Neutrophil (primary cell): ENCODE measurements around the gene CISD3.

Experiments used
- H3K27ac ChIP-seq: fragments of 200-600 bp; sonication (generic); 2 replicates; pipeline ENCODE4 v1.5.1; 2016; ENCODE audit warnings: mild to moderate bottlenecking, moderate library complexity
- H3K27me3 ChIP-seq: fragments of 200-600 bp; sonication (generic); 2 replicates; pipeline ENCODE4 v1.6.0; 2016; ENCODE audit warnings: mild to moderate bottlenecking
- H3K36me3 ChIP-seq: fragments of 200-600 bp; sonication (generic); 2 replicates; pipeline ENCODE4 v1.5.1; 2017
- H3K4me1 ChIP-seq, 2 experiments: fragments of 200-600 bp in 1 of 2; sonication (generic) in 1 of 2; 1 replicate in 1 of 2; 2 replicates in 1 of 2; pipeline versions ENCODE4 v1.5.1 to v1.6.1; 2013 to 2016; ENCODE audit warnings: low read depth in 1 of 2, low read length in 1 of 2, mild to moderate bottlenecking in 1 of 2, moderate library complexity in 1 of 2; ENCODE audit not compliant: control insufficient read depth in 1 of 2, insufficient read depth in 1 of 2
- H3K4me3 ChIP-seq, 2 experiments: fragments of 200-600 bp in 1 of 2; sonication (generic) in 1 of 2; 1 replicate in 1 of 2; 2 replicates in 1 of 2; pipeline ENCODE4 v1.5.1; 2013 to 2016; ENCODE audit warnings: low read depth in 1 of 2, low read length in 1 of 2, mild to moderate bottlenecking in 1 of 2, moderate library complexity in 1 of 2
- H3K9me3 ChIP-seq: fragments of 200-600 bp; sonication (generic); 2 replicates; pipeline ENCODE4 v1.5.1; 2016
- TF ChIP-seq, protein P1 (sequence below): fragments of 200-600 bp; sonication (generic); IDR thresholded peaks from 2 replicates; pipeline ENCODE4 v1.5.1; 2016; ENCODE audit warnings: antibody characterized with exemption

The CISD3 gene

GRCh38 chr17:38748892-38749222 lies 18.7 kb downstream of the CISD3 start:
- Histone ChIP-seq H3K27ac (no peak overlapping the region), H3K9me3 (no peaks in the 10 kb centered on the region), H3K4me3 (peak overlapping the region; percentile 41 to 64), H3K36me3 (peaks cover 7% of the 10 kb centered on the region), H3K4me1 (peaks cover 56 to 66% of the 10 kb centered on the region in 2 experiments), H3K27me3 (peaks cover 81% of the 10 kb centered on the region)
- TF ChIP-seq, protein P1, sequence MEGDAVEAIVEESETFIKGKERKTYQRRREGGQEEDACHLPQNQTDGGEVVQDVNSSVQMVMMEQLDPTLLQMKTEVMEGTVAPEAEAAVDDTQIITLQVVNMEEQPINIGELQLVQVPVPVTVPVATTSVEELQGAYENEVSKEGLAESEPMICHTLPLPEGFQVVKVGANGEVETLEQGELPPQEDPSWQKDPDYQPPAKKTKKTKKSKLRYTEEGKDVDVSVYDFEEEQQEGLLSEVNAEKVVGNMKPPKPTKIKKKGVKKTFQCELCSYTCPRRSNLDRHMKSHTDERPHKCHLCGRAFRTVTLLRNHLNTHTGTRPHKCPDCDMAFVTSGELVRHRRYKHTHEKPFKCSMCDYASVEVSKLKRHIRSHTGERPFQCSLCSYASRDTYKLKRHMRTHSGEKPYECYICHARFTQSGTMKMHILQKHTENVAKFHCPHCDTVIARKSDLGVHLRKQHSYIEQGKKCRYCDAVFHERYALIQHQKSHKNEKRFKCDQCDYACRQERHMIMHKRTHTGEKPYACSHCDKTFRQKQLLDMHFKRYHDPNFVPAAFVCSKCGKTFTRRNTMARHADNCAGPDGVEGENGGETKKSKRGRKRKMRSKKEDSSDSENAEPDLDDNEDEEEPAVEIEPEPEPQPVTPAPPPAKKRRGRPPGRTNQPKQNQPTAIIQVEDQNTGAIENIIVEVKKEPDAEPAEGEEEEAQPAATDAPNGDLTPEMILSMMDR, result no peak

DNA sequence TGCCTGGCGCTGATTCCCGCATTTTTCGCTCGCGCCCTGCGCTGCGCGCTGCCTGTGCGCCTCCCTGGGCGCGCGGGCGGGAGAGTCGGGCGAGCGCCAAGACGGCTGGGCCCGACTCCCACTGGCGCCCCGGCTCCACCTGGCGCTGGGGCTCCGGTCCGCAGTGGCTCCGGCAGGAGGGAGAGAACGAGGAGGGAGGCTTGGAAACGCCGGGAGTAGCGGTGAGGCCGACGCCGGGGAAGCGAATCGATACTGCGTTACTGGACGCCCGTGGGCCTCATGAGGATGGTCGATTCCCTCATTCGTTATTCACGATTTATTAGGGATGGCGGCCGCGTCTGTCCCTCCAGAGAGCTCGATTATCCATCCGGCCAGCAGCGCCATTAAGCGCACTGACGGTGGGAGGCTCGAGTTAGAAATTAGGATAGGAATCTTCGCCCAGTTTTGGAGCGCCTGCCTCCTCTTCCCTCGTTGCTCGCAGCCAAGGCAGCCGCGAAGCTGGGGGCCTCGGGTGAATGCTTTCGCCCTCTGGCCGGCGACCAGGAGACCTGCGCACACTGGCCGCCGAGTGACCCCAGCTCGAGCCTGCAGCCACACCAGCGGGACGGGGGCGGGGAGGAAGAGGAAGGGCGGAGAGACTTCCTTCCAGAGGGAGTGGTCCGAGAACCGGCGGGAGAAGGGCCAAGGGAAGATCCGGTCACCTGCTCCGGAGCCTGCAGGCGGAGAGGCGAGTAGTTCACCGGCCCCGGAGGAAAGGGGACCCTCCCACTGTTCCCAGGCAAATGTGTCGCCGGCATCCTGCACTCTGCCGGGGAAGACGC lies 19.3 kb downstream of the CISD3 start:
- peaks cover 60 to 70% of the 10 kb centered on the region in 2 experiments for H3K4me1 ChIP-seq
- peaks cover 75% of the 10 kb centered on the region for H3K27me3 ChIP-seq
- no peaks in the 10 kb centered on the region for H3K9me3 ChIP-seq
- peak overlapping the region; percentile 41 to 64 for H3K4me3 ChIP-seq
- TF ChIP-seq, protein P1, result no peak
- H3K27ac ChIP-seq, result peak overlapping the region; percentile 15
- peaks cover 11% of the 10 kb centered on the region for H3K36me3 ChIP-seq

DNA sequence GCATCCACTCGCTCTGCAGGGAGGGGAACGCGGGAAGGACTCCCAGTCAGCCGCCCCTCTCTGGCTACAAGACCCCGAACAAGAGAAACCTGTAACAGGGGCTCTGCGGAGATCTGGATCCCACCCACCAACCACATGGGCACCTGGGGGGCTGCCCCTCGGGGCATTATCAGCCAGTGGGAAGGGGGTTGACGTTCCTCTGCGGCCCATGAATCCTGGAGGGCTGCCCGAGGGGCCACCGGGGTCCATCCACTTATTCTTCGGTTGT lies 19.8 kb downstream of the CISD3 start:
- H3K27ac ChIP-seq, result no peak overlapping the region
- TF ChIP-seq, protein P1, result no peak
- H3K27me3 ChIP-seq, result peaks cover 70% of the 10 kb centered on the region
- H3K4me3 ChIP-seq, result peak overlapping the region; percentile 41 to 64
- H3K9me3 ChIP-seq, result no peaks in the 10 kb centered on the region
- H3K4me1 ChIP-seq, result peaks cover 64 to 70% of the 10 kb centered on the region in 2 experiments
- H3K36me3 ChIP-seq, result peaks cover 17% of the 10 kb centered on the region

GRCh38 chr17:38750312-38751121 lies 20.4 kb downstream of the CISD3 start:
- peak overlapping the region; percentile 41 to 64 for H3K4me3 ChIP-seq
- H3K27me3 ChIP-seq, result peaks cover 65% of the 10 kb centered on the region
- peaks cover 64 to 70% of the 10 kb centered on the region in 2 experiments for H3K4me1 ChIP-seq
- peaks cover 20% of the 10 kb centered on the region for H3K36me3 ChIP-seq
- H3K9me3 ChIP-seq, result no peaks in the 10 kb centered on the region
- TF ChIP-seq, protein P1, result no peak
- no peak overlapping the region for H3K27ac ChIP-seq

- peak overlapping the region; percentile 91 to 97 for H3K4me3 ChIP-seq
- TF ChIP-seq, protein P1, result no peak
- H3K4me1 ChIP-seq, result peaks cover 64 to 70% of the 10 kb centered on the region in 2 experiments
- H3K36me3 ChIP-seq, result peaks cover 28% of the 10 kb centered on the region
- no peaks in the 10 kb centered on the region for H3K9me3 ChIP-seq
- H3K27me3 ChIP-seq, result peaks cover 57% of the 10 kb centered on the region
- H3K27ac ChIP-seq, result no peak overlapping the region
These were observed 21.1 kb downstream of the CISD3 start for GRCh38 chr17:38751144-38751807.
